Measurements from ENCODE around the gene DOLPP1.

DNA sequence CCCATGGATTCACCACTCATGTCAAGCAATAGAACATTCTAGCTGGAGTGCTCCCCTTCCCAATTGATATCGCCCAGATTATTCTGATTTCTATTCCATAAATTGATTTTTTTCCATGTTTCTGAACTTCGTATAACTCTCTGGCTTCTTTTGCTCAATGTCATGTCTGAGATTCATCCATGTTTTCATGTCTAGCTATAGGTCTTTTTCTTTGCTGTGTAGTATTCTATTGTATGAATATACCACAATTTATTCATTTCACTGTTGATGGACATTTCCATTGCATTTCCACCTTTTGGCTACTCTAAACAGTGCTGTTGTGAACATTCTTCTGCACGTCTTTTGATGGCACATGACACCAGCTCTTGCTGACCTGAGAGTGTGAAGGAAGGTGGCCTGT is 49.9 kb downstream of the DOLPP1 start:
- TF ChIP-seq, protein P1, sequence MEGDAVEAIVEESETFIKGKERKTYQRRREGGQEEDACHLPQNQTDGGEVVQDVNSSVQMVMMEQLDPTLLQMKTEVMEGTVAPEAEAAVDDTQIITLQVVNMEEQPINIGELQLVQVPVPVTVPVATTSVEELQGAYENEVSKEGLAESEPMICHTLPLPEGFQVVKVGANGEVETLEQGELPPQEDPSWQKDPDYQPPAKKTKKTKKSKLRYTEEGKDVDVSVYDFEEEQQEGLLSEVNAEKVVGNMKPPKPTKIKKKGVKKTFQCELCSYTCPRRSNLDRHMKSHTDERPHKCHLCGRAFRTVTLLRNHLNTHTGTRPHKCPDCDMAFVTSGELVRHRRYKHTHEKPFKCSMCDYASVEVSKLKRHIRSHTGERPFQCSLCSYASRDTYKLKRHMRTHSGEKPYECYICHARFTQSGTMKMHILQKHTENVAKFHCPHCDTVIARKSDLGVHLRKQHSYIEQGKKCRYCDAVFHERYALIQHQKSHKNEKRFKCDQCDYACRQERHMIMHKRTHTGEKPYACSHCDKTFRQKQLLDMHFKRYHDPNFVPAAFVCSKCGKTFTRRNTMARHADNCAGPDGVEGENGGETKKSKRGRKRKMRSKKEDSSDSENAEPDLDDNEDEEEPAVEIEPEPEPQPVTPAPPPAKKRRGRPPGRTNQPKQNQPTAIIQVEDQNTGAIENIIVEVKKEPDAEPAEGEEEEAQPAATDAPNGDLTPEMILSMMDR (IDR thresholded peaks at IDR 0.05) = no peak
- TF ChIP-seq POLR2A (IDR thresholded peaks at IDR 0.05) = no peak

All from lower leg skin (tissue), 3 donors.